Neuronal stem cell (in vitro differentiated cells): ENCODE results near the gene ISCA2.

Experiments
- DNase-seq: peaks from one replicate; pipeline ENCODE4 v3.0.0-alpha.2; 2013; ENCODE audit warnings: low spot score
- H2AFZ ChIP-seq: one replicate; pipeline ENCODE4 v1.6.1; 2013; ENCODE audit warnings: mild to moderate bottlenecking, low read length, inconsistent platforms
- H2AK5ac ChIP-seq: 2 replicates; pipeline ENCODE4 v1.6.1; 2013; ENCODE audit warnings: low read depth, mild to moderate bottlenecking, inconsistent platforms, low read length, moderate library complexity, mixed read lengths
- H2BK120ac ChIP-seq: 2 replicates; pipeline ENCODE4 v1.6.1; 2013; ENCODE audit warnings: low read depth, mild to moderate bottlenecking, inconsistent platforms, low read length, moderate library complexity, mixed read lengths
- H2BK12ac ChIP-seq: one replicate; pipeline ENCODE4 v1.6.1; 2013; ENCODE audit warnings: low read length, inconsistent platforms
- H2BK15ac ChIP-seq: 2 replicates; pipeline ENCODE4 v1.6.1; 2013; ENCODE audit warnings: mild to moderate bottlenecking, low read length, inconsistent platforms, mixed read lengths
- H2BK5ac ChIP-seq: one replicate; pipeline ENCODE4 v1.6.1; 2013; ENCODE audit warnings: inconsistent platforms, mild to moderate bottlenecking, low read length, moderate library complexity
- H3K14ac ChIP-seq: one replicate; pipeline ENCODE4 v1.6.1; 2013; ENCODE audit warnings: low read length, inconsistent platforms
- H3K18ac ChIP-seq: 2 replicates; pipeline ENCODE4 v1.6.1; 2013; ENCODE audit warnings: low read length, inconsistent platforms
- H3K23ac ChIP-seq: 2 replicates; pipeline ENCODE4 v1.6.1; 2013; ENCODE audit warnings: low read depth, mild to moderate bottlenecking, mixed read lengths, low read length, inconsistent platforms; ENCODE audit not compliant: poor library complexity
- H3K27ac ChIP-seq: replicated peaks from 3 replicates; pipeline ENCODE4 v1.5.1; 2013; ENCODE audit warnings: low read length, inconsistent platforms
- H3K27me3 ChIP-seq, 3 experiments: 2 replicates each; pipeline ENCODE4 v1.6.1; 2013; ENCODE audit warnings: low read length in 3 of 3, mild to moderate bottlenecking in 2 of 3, inconsistent platforms in 1 of 3, low read depth in 1 of 3, mixed read lengths in 1 of 3, moderate library complexity in 1 of 3; ENCODE audit not compliant: control insufficient read depth in 3 of 3, insufficient read depth in 3 of 3
- H3K36me3 ChIP-seq, 2 donors: replicated peaks in 1 of 2; 2 replicates each; pipeline ENCODE4 v1.6.1; 2013; ENCODE audit warnings: low read length in 2 of 2; ENCODE audit not compliant: control insufficient read depth in 2 of 2, insufficient read depth in 2 of 2
- H3K4ac ChIP-seq: 2 replicates; pipeline ENCODE4 v1.6.1; 2013; ENCODE audit warnings: inconsistent platforms, mild to moderate bottlenecking, low read length, moderate library complexity
- H3K4me1 ChIP-seq, 2 donors: 1 replicate in 1 of 2; 2 replicates in 1 of 2; pipeline ENCODE4 v1.6.1; 2013; ENCODE audit warnings: low read length in 2 of 2, low read depth in 1 of 2; ENCODE audit not compliant: control insufficient read depth in 2 of 2, insufficient read depth in 1 of 2
- H3K4me2 ChIP-seq: one replicate; pipeline ENCODE4 v1.6.1; 2013; ENCODE audit warnings: mild to moderate bottlenecking, low read length, inconsistent platforms; ENCODE audit not compliant: insufficient read depth, poor library complexity, severe bottlenecking
- H3K4me3 ChIP-seq, 2 donors: 2 replicates each; pipeline ENCODE4 v1.5.1; 2013; ENCODE audit warnings: low read length in 2 of 2, mild to moderate bottlenecking in 2 of 2, inconsistent platforms in 1 of 2, moderate library complexity in 1 of 2
- H3K79me1 ChIP-seq: one replicate; pipeline ENCODE4 v1.6.1; 2013; ENCODE audit warnings: low read depth, mild to moderate bottlenecking, inconsistent platforms, low read length, moderate library complexity
- H3K9ac ChIP-seq: one replicate; pipeline ENCODE4 v1.6.1; 2013; ENCODE audit warnings: mild to moderate bottlenecking, low read depth, low read length, inconsistent platforms; ENCODE audit not compliant: poor library complexity
- H3K9me3 ChIP-seq, 2 donors: replicated peaks in 1 of 2; 2 replicates each; pipeline versions ENCODE3 to v1.6.1; 2013; ENCODE audit warnings: low read length in 2 of 2, mild to moderate bottlenecking in 2 of 2, inconsistent platforms in 1 of 2, low read depth in 1 of 2, mixed read lengths in 1 of 2, moderate library complexity in 1 of 2; ENCODE audit not compliant: control insufficient read depth in 2 of 2, insufficient read depth in 1 of 2
- H4K8ac ChIP-seq: one replicate; pipeline ENCODE4 v1.6.1; 2013; ENCODE audit warnings: low read depth, mild to moderate bottlenecking, inconsistent platforms, low read length, moderate library complexity
- H4K91ac ChIP-seq: one replicate; pipeline ENCODE4 v1.6.1; 2013; ENCODE audit warnings: low read length, low read depth, mild to moderate bottlenecking, inconsistent platforms; ENCODE audit not compliant: poor library complexity
- WGBS, 2 donors: extraction: QIAGEN DNeasy Blood & Tissue Kit; methylation state at CpG; one replicate each; pipeline ENCODE4 v1.1.7; 2013; ENCODE audit warnings: missing lambda C conversion rate in 2 of 2, mixed read lengths in 1 of 2; ENCODE audit not compliant: insufficient read length in 2 of 2, insufficient replicate concordance in 1 of 2; ENCODE audit errors: extremely low coverage in 2 of 2; 5-methylcytosine and 5-hydroxymethylcytosine counted together

The ISCA2 gene

GRCh38 chr14:74504874-74505720 is 11.5 kb downstream of the ISCA2 start:
- no peak overlapping the region for H3K9ac ChIP-seq
- peak overlapping the region; percentile 66 for H3K18ac ChIP-seq
- no peak overlapping the region for H2BK120ac ChIP-seq
- WGBS, 2 donors = no CpG with 5 or more reads among the region's 20 CpGs
- H2BK15ac ChIP-seq = no peak overlapping the region
- H2AK5ac ChIP-seq = peak overlapping the region; percentile 20
- H4K91ac ChIP-seq = no peak overlapping the region
- no peak overlapping the region for H3K4me2 ChIP-seq
- no peak overlapping the region for H3K23ac ChIP-seq
- H2BK12ac ChIP-seq = no peak overlapping the region
- H4K8ac ChIP-seq = no peak overlapping the region
- H3K27me3 ChIP-seq = no peaks in the 10 kb centered on the region
- no peak for DNase-seq
- H3K4me3 ChIP-seq = no peak overlapping the region
- no peak overlapping the region for H2AFZ ChIP-seq
- no peaks in the 10 kb centered on the region for H3K9me3 ChIP-seq
- no peak overlapping the region for H3K4ac ChIP-seq
- no peaks in the 10 kb centered on the region for H3K79me1 ChIP-seq
- H3K4me1 ChIP-seq = peaks cover 17 to 31% of the 10 kb centered on the region in 2 donors
- H3K14ac ChIP-seq = no peak overlapping the region
- no peaks in the 10 kb centered on the region for H3K36me3 ChIP-seq
- no peak overlapping the region for H3K27ac ChIP-seq
- H2BK5ac ChIP-seq = no peak overlapping the region

- no peaks in the 10 kb centered on the region for H3K9me3 ChIP-seq
- H3K14ac ChIP-seq = no peak overlapping the region
- H3K18ac ChIP-seq = peak overlapping the region; percentile 60
- peak overlapping the region; percentile 39 for H2AK5ac ChIP-seq
- no peak overlapping the region for H2BK12ac ChIP-seq
- no peak overlapping the region for H3K27ac ChIP-seq
- no peaks in the 10 kb centered on the region for H3K27me3 ChIP-seq
- H2BK15ac ChIP-seq = peak overlapping the region; percentile 76
- no peak overlapping the region for H3K4ac ChIP-seq
- no peak overlapping the region for H2BK5ac ChIP-seq
- no peak overlapping the region for H4K91ac ChIP-seq
- H3K4me2 ChIP-seq = no peak overlapping the region
- peak overlapping the region; percentile 35 for H3K23ac ChIP-seq
- peak overlapping the region; percentile 73 for H3K9ac ChIP-seq
- H2AFZ ChIP-seq = no peak overlapping the region
- no peaks in the 10 kb centered on the region for H3K79me1 ChIP-seq
- H3K4me1 ChIP-seq = peaks cover 22 to 31% of the 10 kb centered on the region in 2 donors
- no peaks in the 10 kb centered on the region for H3K36me3 ChIP-seq
- no peak overlapping the region for H4K8ac ChIP-seq
- no peak overlapping the region for H3K4me3 ChIP-seq
- no CpG with 5 or more reads among the region's 17 CpGs for WGBS, 2 donors
- no peak for DNase-seq
- H2BK120ac ChIP-seq = no peak overlapping the region
Observed at GRCh38 chr14:74505831-74506230, 12.3 kb downstream of the ISCA2 start.

- Histone ChIP-seq H3K27me3 (no peaks in the 10 kb centered on the region), H3K79me1 (no peaks in the 10 kb centered on the region), H4K8ac (no peak overlapping the region), H3K4me3 (no peak overlapping the region), H2AK5ac (peak overlapping the region; percentile 45), H2BK15ac (peak overlapping the region; percentile 19), H3K4me1 (peaks cover 23 to 33% of the 10 kb centered on the region in 2 donors), H2BK5ac (peak overlapping the region; percentile 56), H3K4ac (no peak overlapping the region), H3K36me3 (no peaks in the 10 kb centered on the region), H4K91ac (no peak overlapping the region), H2BK12ac (peak overlapping the region; percentile 85), H3K9ac (peak overlapping the region; percentile 36), H2BK120ac (no peak overlapping the region), H3K9me3 (no peaks in the 10 kb centered on the region), H3K14ac (no peak overlapping the region), H3K18ac (peak overlapping the region; percentile 30), H3K4me2 (no peak overlapping the region), H2AFZ (no peak overlapping the region), H3K23ac (no peak overlapping the region), H3K27ac (no peak overlapping the region)
- DNase-seq = no peak
- WGBS, 2 donors = no CpG with 5 or more reads among the region's 13 CpGs
Observed at GRCh38 chr14:74506411-74506851, 12.9 kb downstream of the ISCA2 start.

- H3K23ac ChIP-seq = no peak overlapping the region
- H3K27me3 ChIP-seq = no peaks in the 10 kb centered on the region
- no peak overlapping the region for H2BK15ac ChIP-seq
- no peak overlapping the region for H3K9ac ChIP-seq
- H2BK12ac ChIP-seq = peak overlapping the region; percentile 25
- no peak overlapping the region for H2AFZ ChIP-seq
- H2BK120ac ChIP-seq = no peak overlapping the region
- no peak overlapping the region for H3K4me2 ChIP-seq
- WGBS, 2 donors = no CpG with 5 or more reads among the region's 8 CpGs
- no peak overlapping the region for H3K4me3 ChIP-seq
- no peak overlapping the region for H4K8ac ChIP-seq
- H3K4me1 ChIP-seq = peaks cover 20 to 32% of the 10 kb centered on the region in 2 donors
- no peak overlapping the region for H2BK5ac ChIP-seq
- H3K27ac ChIP-seq = no peak overlapping the region
- H3K36me3 ChIP-seq = no peaks in the 10 kb centered on the region
- no peaks in the 10 kb centered on the region for H3K9me3 ChIP-seq
- no peak overlapping the region for H3K14ac ChIP-seq
- H4K91ac ChIP-seq = no peak overlapping the region
- H3K4ac ChIP-seq = no peak overlapping the region
- no peak overlapping the region for H2AK5ac ChIP-seq
- DNase-seq = no peak
- no peak overlapping the region for H3K18ac ChIP-seq
- H3K79me1 ChIP-seq = no peaks in the 10 kb centered on the region
Observed at GRCh38 chr14:74507085-74507484, 13.5 kb downstream of the ISCA2 start.
